H1 (cell line): ENCODE measurements around the gene ONECUT3. TPM values are rescaled to one million over a fixed set of nuclear protein-coding genes. Genes with fewer than 3 reads are reported as not detected.

ENCODE experiments used
- CTCF ChIA-PET: fragments of 300-600 bp; sonication (Branson Sonifier 250); formaldehyde crosslinking; loops from one replicate; lab custom pipeline; 2021; ENCODE audit not compliant: partially characterized antibody; lab: Charles Lee
- POLR2A ChIA-PET: fragments of 300-600 bp; sonication (Branson Sonifier 250); formaldehyde crosslinking; loops from one replicate; lab custom pipeline; 2021; ENCODE audit warnings: inconsistent platforms; ENCODE audit not compliant: partially characterized antibody; lab: Charles Lee
- DNase-seq, 2 experiments: peaks; one replicate each; pipeline versions ENCODE4 v3.0.0 to v3.0.0-alpha.2; 2010 to 2022; ENCODE audit warnings: low spot score in 2 of 2, low read depth in 1 of 2, mixed read lengths in 1 of 2
- FAIRE-seq: peaks from 2 replicates; lab custom pipeline; 2011; peaks lifted over from hg19 to GRCh38; lab: Jason Lieb, UNC
- H2AFZ ChIP-seq: 2 replicates; pipeline ENCODE4 v1.8.1; 2012; ENCODE audit warnings: low read length, inconsistent platforms
- H2AK5ac ChIP-seq: 2 replicates; pipeline ENCODE4 v1.6.1; 2013; ENCODE audit warnings: low read depth, low read length
- H2BK120ac ChIP-seq: replicated peaks from 2 replicates; pipeline ENCODE3; 2013; ENCODE audit warnings: low read depth, low read length, inconsistent platforms
- H2BK12ac ChIP-seq: 2 replicates; pipeline ENCODE4 v1.6.1; 2013; ENCODE audit warnings: low read depth, low read length
- H2BK15ac ChIP-seq: 2 replicates; pipeline ENCODE4 v1.6.1; 2013; ENCODE audit warnings: low read length
- H2BK20ac ChIP-seq: 2 replicates; pipeline ENCODE4 v1.6.1; 2013; ENCODE audit warnings: low read length
- H2BK5ac ChIP-seq: 2 replicates; pipeline ENCODE4 v1.6.1; 2013; ENCODE audit warnings: low read depth, low read length
- H3K14ac ChIP-seq: 2 replicates; pipeline ENCODE4 v1.6.1; 2013; ENCODE audit warnings: inconsistent platforms; ENCODE audit not compliant: insufficient read length
- H3K18ac ChIP-seq: 2 replicates; pipeline ENCODE4 v1.6.1; 2013; ENCODE audit warnings: low read length; ENCODE audit errors: extremely low read depth
- H3K23ac ChIP-seq: 2 replicates; pipeline ENCODE4 v1.6.1; 2013; ENCODE audit warnings: inconsistent platforms; ENCODE audit not compliant: insufficient read length
- H3K23me2 ChIP-seq: 2 replicates; pipeline ENCODE4 v1.6.1; 2013; ENCODE audit warnings: low read depth, low read length
- H3K27ac ChIP-seq: 2 replicates; pipeline ENCODE4 v1.6.1; 2011; ENCODE audit warnings: low read depth, low read length, inconsistent platforms
- H3K27me3 ChIP-seq, 4 experiments: replicated peaks in 1 of 4; 1 replicate in 1 of 4; 2 replicates in 3 of 4; pipeline versions ENCODE4 v1.6.1 to v1.8.1; 2011 to 2013; ENCODE audit warnings: low read length in 3 of 4, mild to moderate bottlenecking in 3 of 4, inconsistent platforms in 2 of 4, mixed read lengths in 2 of 4, moderate library complexity in 1 of 4; ENCODE audit not compliant: control insufficient read depth in 3 of 4, insufficient read depth in 3 of 4; ENCODE audit errors: extremely low read depth in 1 of 4
- H3K36me3 ChIP-seq, 4 experiments: 2 replicates each; pipeline versions ENCODE4 v1.6.1 to v1.8.1; 2011 to 2013; ENCODE audit warnings: mild to moderate bottlenecking in 4 of 4, low read length in 3 of 4, moderate library complexity in 2 of 4, control low read depth in 1 of 4, inconsistent platforms in 1 of 4; ENCODE audit not compliant: insufficient read depth in 4 of 4, control insufficient read depth in 2 of 4
- H3K4ac ChIP-seq: replicated peaks from 2 replicates; pipeline ENCODE3; 2013; ENCODE audit warnings: low read length, low read depth, mixed read lengths, inconsistent platforms; ENCODE audit not compliant: insufficient read length
- H3K4me1 ChIP-seq, 4 experiments: replicated peaks in 1 of 4; 1 replicate in 1 of 4; 2 replicates in 3 of 4; pipeline versions ENCODE4 v1.6.1 to v1.8.1; 2011 to 2013; ENCODE audit warnings: low read length in 3 of 4, inconsistent platforms in 2 of 4, mixed read lengths in 1 of 4; ENCODE audit not compliant: insufficient read depth in 4 of 4, control insufficient read depth in 3 of 4
- H3K4me2 ChIP-seq, 2 experiments: 2 replicates each; pipeline versions ENCODE4 v1.6.1 to v1.8.1; 2011 to 2013; ENCODE audit warnings: low read depth in 2 of 2, low read length in 2 of 2, control low read depth in 1 of 2, inconsistent platforms in 1 of 2, mild to moderate bottlenecking in 1 of 2; ENCODE audit not compliant: insufficient read depth in 1 of 2
- H3K4me3 ChIP-seq, 4 experiments: fragments of 200-600, 300-600 bp in 1 of 4; sonication (generic), shearing (Covaris generic), sonication (Bioruptor Twin) in 1 of 4; 2 replicates each; pipeline versions ENCODE4 v1.5.1 to v1.8.1; 2011 to 2016; ENCODE audit warnings: low read length in 4 of 4, low read depth in 3 of 4, control low read depth in 2 of 4, inconsistent platforms in 2 of 4, mild to moderate bottlenecking in 2 of 4, mixed read lengths in 1 of 4, moderate library complexity in 1 of 4; ENCODE audit not compliant: insufficient read depth in 2 of 4; ENCODE audit errors: extremely low read depth in 1 of 4
- H3K56ac ChIP-seq: replicated peaks from 2 replicates; pipeline ENCODE3; 2013; ENCODE audit warnings: low read depth, mild to moderate bottlenecking, mixed read lengths, low read length, inconsistent platforms; ENCODE audit not compliant: insufficient read length
- H3K79me1 ChIP-seq: 2 replicates; pipeline ENCODE4 v1.6.1; 2013; ENCODE audit warnings: low read depth, low read length, control low read depth
- H3K79me2 ChIP-seq, 2 experiments: 2 replicates each; pipeline versions ENCODE4 v1.6.1 to v1.8.1; 2012 to 2013; ENCODE audit warnings: low read length in 2 of 2, mild to moderate bottlenecking in 2 of 2, inconsistent platforms in 1 of 2; ENCODE audit not compliant: insufficient read depth in 2 of 2, control insufficient read depth in 1 of 2
- H3K9ac ChIP-seq, 4 experiments: replicated peaks in 1 of 4; 1 replicate in 1 of 4; 2 replicates in 3 of 4; pipeline versions ENCODE4 v1.6.1 to v1.8.1; 2011 to 2013; ENCODE audit warnings: low read depth in 3 of 4, low read length in 3 of 4, control low read depth in 2 of 4, mild to moderate bottlenecking in 2 of 4, moderate library complexity in 2 of 4, inconsistent platforms in 1 of 4; ENCODE audit errors: extremely low read depth in 1 of 4
- H3K9me3 ChIP-seq, 2 experiments: 2 replicates each; pipeline versions ENCODE4 v1.6.1 to v1.8.1; 2012 to 2013; ENCODE audit warnings: mild to moderate bottlenecking in 2 of 2, moderate library complexity in 2 of 2, control low read depth in 1 of 2, inconsistent platforms in 1 of 2, low read depth in 1 of 2, low read length in 1 of 2, mixed read lengths in 1 of 2; ENCODE audit not compliant: insufficient read depth in 2 of 2
- H4K20me1 ChIP-seq, 2 experiments: replicated peaks in 1 of 2; 2 replicates each; pipeline versions ENCODE3 to v1.8.1; 2011 to 2013; ENCODE audit warnings: inconsistent platforms in 2 of 2, low read length in 2 of 2, mild to moderate bottlenecking in 1 of 2; ENCODE audit not compliant: insufficient read depth in 2 of 2, control insufficient read depth in 1 of 2
- H4K5ac ChIP-seq: 2 replicates; pipeline ENCODE4 v1.6.1; 2013; ENCODE audit warnings: low read length, low read depth, mixed read lengths, inconsistent platforms; ENCODE audit not compliant: insufficient read length
- H4K8ac ChIP-seq: 2 replicates; pipeline ENCODE4 v1.8.0; 2013; ENCODE audit warnings: mild to moderate bottlenecking, moderate library complexity, low read length, inconsistent platforms; ENCODE audit not compliant: insufficient read depth; ENCODE audit errors: extremely low read depth
- H4K91ac ChIP-seq: replicated peaks from 2 replicates; pipeline ENCODE3; 2013; ENCODE audit warnings: low read length, mixed read lengths, inconsistent platforms; ENCODE audit not compliant: insufficient read length
- BRCA1 ChIP-seq: IDR thresholded peaks from 2 replicates; pipeline ENCODE4 v1.6.1; 2012; ENCODE audit warnings: low read depth, low read length, improper control_type of control experiment
- CBX5 ChIP-seq: fragments of 300-800, 300-1000 bp; sonication (generic); IDR thresholded peaks from 2 replicates; pipeline ENCODE4 v1.7.1; 2016; ENCODE audit warnings: antibody characterized with exemption, low read length, low read depth
- EZH2 ChIP-seq: fragments of 200-600 bp; sonication (generic); IDR thresholded peaks from 2 replicates; pipeline ENCODE4 v1.7.1; 2012; ENCODE audit warnings: low read depth, mild to moderate bottlenecking, moderate library complexity, low read length, inconsistent platforms; ENCODE audit not compliant: severe bottlenecking
- WGBS, 2 experiments: shearing (Covaris generic) in 1 of 2; methylation state at CpG; one replicate each; pipeline versions ENCODE4 v1.1.6 to v1.1.7; 2013 to 2015; ENCODE audit warnings: low lambda C conversion rate in 2 of 2, mixed read lengths in 2 of 2, inconsistent platforms in 1 of 2, low coverage in 1 of 2, missing lambda C conversion rate in 1 of 2; ENCODE audit not compliant: insufficient replicate concordance in 2 of 2, insufficient coverage in 1 of 2, insufficient read length in 1 of 2; ENCODE audit errors: extremely low coverage in 1 of 2, missing lambda C conversion rate in 1 of 2; 5-methylcytosine and 5-hydroxymethylcytosine counted together
- polyA plus RNA-seq, 7 experiments: library from polyadenylated mRNA; depleted of rRNA in 3 of 7; stranded (reverse) in 5 of 7; unstranded in 2 of 7; fragments of >200 nt in 5 of 7; fragments of 200-250 nt in 2 of 7; gene quantifications; 1 replicate in 5 of 7; 2 replicates in 1 of 7; 4 replicates in 1 of 7; pipeline versions ENCODE4 v1.2.1 to v1.2.3, GENCODE V29; 2011 to 2013; ENCODE audit warnings: missing spikeins in 2 of 7, mixed read lengths in 2 of 7
- total RNA-seq: library from RNA; stranded (reverse); fragmentation: NEBNext Ultra II Directional; extraction: Animal tissue kit (Norgen Biotek cat#: 25700); gene quantifications from 2 replicates; pipeline ENCODE4 v1.2.1, GENCODE V29; 2021
- TF ChIP-seq, protein P1 (sequence below): IDR thresholded peaks from 2 replicates; pipeline ENCODE4 v1.6.1; 2011; ENCODE audit warnings: low read depth, mild to moderate bottlenecking, low read length; ENCODE audit not compliant: insufficient read depth

The ONECUT3 gene
- total and polyA plus RNA-seq, 2 of the 8 experiments (the other 6 are each of a cell fraction or from before 2014, with no cell fraction given), result not detected

DNA sequence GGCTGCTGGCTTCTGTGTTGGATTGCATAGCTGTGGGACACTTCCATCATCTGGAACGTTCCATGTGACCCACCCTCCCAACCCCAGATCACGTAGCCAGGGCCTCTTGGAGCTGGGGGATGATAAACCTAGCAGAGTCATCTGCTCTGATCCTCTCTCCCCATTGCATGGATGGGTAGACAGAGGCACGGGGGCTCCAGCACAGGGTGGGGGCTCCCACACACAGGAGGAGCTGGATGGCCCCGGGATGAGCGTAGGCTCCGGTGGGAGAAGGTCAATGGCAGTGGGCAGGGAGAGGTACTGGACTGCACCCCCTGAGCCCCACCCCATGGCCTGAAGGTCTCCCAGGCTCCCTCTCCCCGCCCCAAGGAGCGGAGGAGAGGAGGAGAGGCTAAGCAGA is 33.4 kb downstream of the ONECUT3 start:
- no peak overlapping the region for H2BK120ac ChIP-seq
- no peak overlapping the region for H2BK12ac ChIP-seq
- no peak overlapping the region for H4K91ac ChIP-seq
- no peaks in the 10 kb centered on the region for H3K36me3 ChIP-seq
- H3K27ac ChIP-seq, result no peak overlapping the region
- no peak overlapping the region for H3K4ac ChIP-seq
- TF ChIP-seq BRCA1, result no peak
- no peak for TF ChIP-seq EZH2
- TF ChIP-seq, protein P1, sequence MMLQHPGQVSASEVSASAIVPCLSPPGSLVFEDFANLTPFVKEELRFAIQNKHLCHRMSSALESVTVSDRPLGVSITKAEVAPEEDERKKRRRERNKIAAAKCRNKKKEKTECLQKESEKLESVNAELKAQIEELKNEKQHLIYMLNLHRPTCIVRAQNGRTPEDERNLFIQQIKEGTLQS, result no peak
- TF ChIP-seq CBX5, result no peak
- no peak overlapping the region for H3K14ac ChIP-seq
- H3K27me3 ChIP-seq, result peaks cover 2 to 24% (median 17%) of the 10 kb centered on the region in 4 experiments; a peak in 6 of 7 replicates
- H3K56ac ChIP-seq, result no peak overlapping the region
- no peak overlapping the region for H3K23ac ChIP-seq
- no peak overlapping the region for H2BK15ac ChIP-seq
- peaks cover 0 to 3% (median 0%) of the 10 kb centered on the region in 4 experiments; a peak in 1 of 7 replicates for H3K4me1 ChIP-seq
- no peak overlapping the region; the same call in 1 of the 2 replicates for H4K8ac ChIP-seq
- no peaks in the 10 kb centered on the region for H3K79me2 ChIP-seq
- CTCF ChIA-PET, result interaction anchor here (1.5 to 7.2 kb wide), 5 partner anchors 9 to 40 kb away, joined by 6 to 150 read pairs (median 8); no protein-coding TSS in a partner anchor
- no peak overlapping the region for H4K5ac ChIP-seq
- peaks cover 3 to 9% of the 10 kb centered on the region in 2 experiments; a peak in 2 of 4 replicates for H3K9me3 ChIP-seq
- H3K9ac ChIP-seq, result no peak overlapping the region
- no peak overlapping the region; a peak in 1 of 4 replicates for H3K4me2 ChIP-seq
- FAIRE-seq (no peak), DNase-seq (no peak)
- no peaks in the 10 kb centered on the region for H3K79me1 ChIP-seq
- no peak overlapping the region for H3K18ac ChIP-seq
- H4K20me1 ChIP-seq, result peaks cover 0 to 2% of the 10 kb centered on the region in 2 experiments
- H3K23me2 ChIP-seq, result no peaks in the 10 kb centered on the region; the same call in 1 of the 2 replicates
- WGBS, 2 experiments, result 82% methylated on average over 8 of the region's 8 CpGs; no CpG with 5 or more reads in 1 of the 2 experiments
- H2AK5ac ChIP-seq, result no peak overlapping the region
- no peak overlapping the region for H2AFZ ChIP-seq
- H3K4me3 ChIP-seq, result no peak overlapping the region
- POLR2A ChIA-PET, result no interaction called here
- no peak overlapping the region for H2BK20ac ChIP-seq
- H2BK5ac ChIP-seq, result no peak overlapping the region
